Measurements from ENCODE around the gene TTC16. TPM values are rescaled to one million over a fixed set of nuclear protein-coding genes. Genes with fewer than 3 reads are reported as not detected.

Gene TTC16
- total RNA-seq, 1 donor = not detected

DNA sequence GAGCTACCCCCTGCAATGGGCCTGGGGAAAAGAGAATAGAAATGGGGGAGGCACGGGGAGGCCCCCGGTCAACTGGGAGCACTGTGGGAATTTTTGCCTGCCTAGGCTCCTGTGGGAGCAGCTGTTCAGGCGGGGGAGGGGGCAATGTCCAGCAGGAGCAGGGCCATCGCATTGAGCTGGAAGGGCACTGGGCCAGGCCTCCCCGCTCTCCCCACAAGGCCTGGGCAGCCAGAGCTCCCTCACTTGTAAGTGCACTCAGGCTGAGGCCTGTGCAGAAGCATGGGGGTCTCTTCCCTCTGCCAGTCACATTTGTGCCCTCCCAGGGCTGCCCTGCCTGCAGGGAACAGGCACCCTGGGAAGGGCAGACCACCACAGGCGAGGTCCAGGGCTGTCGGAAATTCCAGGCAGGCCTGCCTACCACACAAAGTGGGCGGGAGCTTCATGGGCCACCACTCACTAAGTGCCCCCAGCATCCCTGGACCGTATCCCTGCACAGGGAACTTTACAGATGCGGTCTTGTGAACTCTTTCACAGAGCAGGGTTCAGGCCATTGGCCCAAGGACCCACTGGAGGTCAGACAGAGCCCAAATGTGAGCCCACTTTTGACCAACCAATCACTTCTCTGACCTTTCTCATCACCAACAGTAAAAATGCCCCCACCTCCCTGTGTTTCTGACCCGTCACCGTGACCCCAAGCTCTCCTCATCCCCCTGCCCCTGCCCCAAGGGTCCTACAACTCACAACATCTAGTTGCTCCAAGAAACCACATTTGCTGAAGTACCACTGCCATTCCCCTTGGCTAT is 10.1 kb upstream of the TTC16 start:
- H3K4me3 ChIP-seq (ENCODE audit: low read depth, low read length) = no peak overlapping the region
- no peak for DNase-seq (ENCODE audit: low read depth)
- TF ChIP-seq, protein P1, sequence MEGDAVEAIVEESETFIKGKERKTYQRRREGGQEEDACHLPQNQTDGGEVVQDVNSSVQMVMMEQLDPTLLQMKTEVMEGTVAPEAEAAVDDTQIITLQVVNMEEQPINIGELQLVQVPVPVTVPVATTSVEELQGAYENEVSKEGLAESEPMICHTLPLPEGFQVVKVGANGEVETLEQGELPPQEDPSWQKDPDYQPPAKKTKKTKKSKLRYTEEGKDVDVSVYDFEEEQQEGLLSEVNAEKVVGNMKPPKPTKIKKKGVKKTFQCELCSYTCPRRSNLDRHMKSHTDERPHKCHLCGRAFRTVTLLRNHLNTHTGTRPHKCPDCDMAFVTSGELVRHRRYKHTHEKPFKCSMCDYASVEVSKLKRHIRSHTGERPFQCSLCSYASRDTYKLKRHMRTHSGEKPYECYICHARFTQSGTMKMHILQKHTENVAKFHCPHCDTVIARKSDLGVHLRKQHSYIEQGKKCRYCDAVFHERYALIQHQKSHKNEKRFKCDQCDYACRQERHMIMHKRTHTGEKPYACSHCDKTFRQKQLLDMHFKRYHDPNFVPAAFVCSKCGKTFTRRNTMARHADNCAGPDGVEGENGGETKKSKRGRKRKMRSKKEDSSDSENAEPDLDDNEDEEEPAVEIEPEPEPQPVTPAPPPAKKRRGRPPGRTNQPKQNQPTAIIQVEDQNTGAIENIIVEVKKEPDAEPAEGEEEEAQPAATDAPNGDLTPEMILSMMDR (IDR thresholded peaks at IDR 0.05; ENCODE audit: insufficient read depth, low read length) = no peak

DNA sequence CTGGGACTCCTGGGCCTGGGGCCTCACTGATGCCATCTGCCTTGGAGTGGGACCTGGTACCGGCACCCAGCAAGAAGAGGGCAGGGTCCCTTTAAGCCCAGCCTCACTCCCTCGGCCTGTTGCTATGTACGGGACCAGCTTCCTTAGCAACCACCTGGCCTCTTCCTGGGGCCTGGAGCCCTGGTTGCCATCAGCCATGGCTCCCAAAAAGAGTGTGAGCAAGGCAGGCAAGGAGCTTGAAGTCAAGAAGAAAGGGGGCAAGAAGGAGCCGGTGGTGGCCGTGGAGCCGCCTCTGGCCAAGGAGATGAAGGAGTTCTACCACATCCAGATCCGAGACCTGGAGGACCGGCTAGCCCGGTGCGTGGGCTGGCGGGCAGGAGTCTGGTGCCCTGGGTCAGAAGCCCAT is 9.0 kb upstream of the TTC16 start, which contains the start of gene CFAP157:
Gene CFAP157 (plus strand): TSS at position 153 of the 406 bp plus-strand sequence. CDS start 44 bp downstream, at position 197.
- no peak within 1 kb of the TSS for H3K4me3 ChIP-seq (ENCODE audit: low read depth, low read length)
- DNase-seq (ENCODE audit: low read depth) = no peak

DNA sequence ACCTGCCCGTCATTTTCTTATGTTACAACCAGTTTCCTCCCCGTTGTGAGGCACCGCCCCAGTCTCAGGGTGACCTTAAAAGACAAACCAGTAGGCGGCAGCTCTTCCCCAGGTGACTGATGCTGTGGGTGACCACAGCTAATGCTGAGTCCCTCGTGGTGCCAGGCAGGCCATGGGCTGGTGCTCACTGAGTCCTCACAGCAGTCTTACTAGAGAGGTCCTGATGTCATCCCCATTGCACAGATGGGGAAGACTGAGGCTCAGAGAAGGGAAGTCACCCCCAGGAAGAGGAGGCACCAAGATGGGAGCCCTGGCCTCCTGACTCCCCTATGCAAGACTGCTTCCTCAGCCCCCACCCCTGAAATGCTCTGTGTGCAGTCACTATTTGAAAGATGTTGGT is 8.1 kb upstream of the TTC16 start:
- no peak for DNase-seq (ENCODE audit: low read depth)
- TF ChIP-seq, protein P1 (IDR thresholded peaks at IDR 0.05; ENCODE audit: insufficient read depth, low read length) = no peak
- no peak overlapping the region for H3K4me3 ChIP-seq (ENCODE audit: low read depth, low read length)

More for the DNA sequence above, 9.0 kb upstream of the TTC16 start, which contains the start of gene CFAP157:
- TF ChIP-seq, protein P1 (IDR thresholded peaks at IDR 0.05; ENCODE audit: insufficient read depth, low read length) = no peak

DNA sequence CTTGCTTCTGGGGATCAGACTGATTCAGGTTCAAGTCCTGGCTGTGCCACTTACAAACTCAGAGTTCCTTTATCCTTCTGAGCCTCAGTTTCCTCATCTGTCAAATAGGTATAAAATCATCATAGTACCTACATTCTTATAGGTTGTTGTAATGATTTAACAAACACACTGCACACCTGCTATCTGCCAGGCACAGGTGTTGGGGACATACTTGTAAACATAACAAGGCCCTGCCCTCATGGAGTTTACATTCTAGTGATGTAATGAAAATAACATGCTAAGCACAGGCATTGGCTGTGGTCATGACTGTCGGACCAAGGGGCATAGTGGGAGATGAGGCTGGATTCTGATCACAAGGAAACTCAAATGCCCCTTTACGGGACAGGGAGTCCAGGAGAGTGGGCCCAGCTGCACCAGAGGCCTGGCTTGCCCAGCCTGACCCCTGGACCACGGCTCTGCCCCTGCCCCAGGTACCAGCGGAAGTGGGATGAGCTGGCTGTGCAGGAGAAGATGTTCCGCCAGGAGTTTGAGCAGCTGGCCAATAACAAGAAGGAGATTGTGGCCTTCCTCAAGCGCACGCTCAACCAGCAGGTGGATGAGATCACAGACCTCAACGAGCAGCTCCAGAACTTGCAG is 6.8 kb upstream of the TTC16 start:
- TF ChIP-seq, protein P1 (IDR thresholded peaks at IDR 0.05; ENCODE audit: insufficient read depth, low read length) = no peak
- no peak for DNase-seq (ENCODE audit: low read depth)
- no peak overlapping the region for H3K4me3 ChIP-seq (ENCODE audit: low read depth, low read length)

DNA sequence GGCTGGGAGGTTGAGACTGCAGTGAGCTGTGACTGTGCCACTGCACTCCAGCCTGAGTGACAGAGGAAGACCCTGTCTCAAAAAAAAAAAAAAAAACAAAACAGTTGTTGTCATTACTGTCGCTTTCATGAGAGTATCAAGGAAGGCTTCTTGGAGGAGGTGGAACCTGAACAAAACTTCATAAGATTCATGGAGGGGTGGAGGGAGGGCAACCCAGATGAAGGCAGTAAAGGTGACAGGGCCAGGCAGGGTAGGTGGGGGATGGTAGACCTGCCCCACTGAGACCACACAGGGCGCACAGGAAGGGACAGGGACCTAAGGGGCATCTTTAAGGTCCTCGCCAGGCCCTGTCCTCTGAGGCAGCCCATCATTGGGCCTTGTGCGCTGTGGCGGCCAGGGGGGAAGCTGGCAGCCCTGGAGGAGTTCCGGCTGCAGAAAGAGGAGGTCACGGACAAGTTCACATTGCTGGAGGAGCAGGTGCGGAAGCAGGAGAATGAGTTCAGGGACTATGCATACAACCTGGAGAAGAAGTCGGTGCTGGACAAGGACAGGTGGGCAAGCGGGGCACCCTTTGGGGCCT is 5.6 kb upstream of the TTC16 start:
- H3K4me3 ChIP-seq (ENCODE audit: low read depth, low read length) = no peak overlapping the region
- DNase-seq (ENCODE audit: low read depth) = no peak
- TF ChIP-seq, protein P1 (IDR thresholded peaks at IDR 0.05; ENCODE audit: insufficient read depth, low read length) = no peak

DNA sequence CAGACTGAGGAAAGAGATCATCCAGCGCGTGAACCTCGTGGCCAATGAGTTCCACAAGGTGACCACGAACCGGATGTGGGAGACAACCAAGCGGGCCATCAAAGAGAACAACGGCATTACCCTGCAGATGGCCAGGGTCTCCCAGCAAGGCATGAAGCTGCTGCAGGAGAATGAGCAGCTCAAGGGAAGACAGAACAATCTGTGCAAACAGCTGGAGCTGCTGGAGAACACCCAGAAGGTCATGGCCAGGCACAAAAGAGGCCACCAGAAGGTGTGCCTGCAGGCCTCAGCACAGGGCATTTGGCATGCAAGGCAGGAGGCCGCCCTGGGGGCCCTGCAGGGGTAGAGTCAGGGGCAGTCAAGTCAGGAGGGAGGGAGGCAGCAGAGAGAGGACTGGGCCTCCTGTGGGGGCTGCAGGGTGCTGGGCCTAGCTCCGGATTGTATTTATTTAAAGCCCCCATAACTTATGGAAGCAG is 4.6 kb upstream of the TTC16 start:
- TF ChIP-seq, protein P1 (IDR thresholded peaks at IDR 0.05; ENCODE audit: insufficient read depth, low read length) = no peak
- DNase-seq (ENCODE audit: low read depth) = no peak
- H3K4me3 ChIP-seq (ENCODE audit: low read depth, low read length) = no peak overlapping the region
